ENCODE measurements around the gene BTG1. TPM values are rescaled to one million over a fixed set of nuclear protein-coding genes. Genes with fewer than 3 reads are reported as not detected.

BTG1 gene
- total RNA-seq, 1 experiment from 2014 or later, result 32.7 TPM

GRCh38 chr12:92098594-92099380 lies 46.9 kb downstream of the BTG1 start:
- Mint-ChIP-seq H3K9me3 (peaks cover 0 to 5% of the 10 kb centered on the region in 2 experiments; a peak in 3 of 5 replicates), H3K27ac (no peak overlapping the region)

More at GRCh38 chr12:92098594-92099380, 46.9 kb downstream of the BTG1 start:
- no peak overlapping the region for H3K4me2 ChIP-seq (ENCODE audit: insufficient read depth, insufficient read length, low read length)
- H4K5ac ChIP-seq (ENCODE audit: insufficient read length, low read depth, low read length), result no peak overlapping the region
- H4K20me1 ChIP-seq (ENCODE audit: control insufficient read depth, insufficient read depth, insufficient read length), result no peaks in the 10 kb centered on the region
- no peak overlapping the region for H2AFZ ChIP-seq (ENCODE audit: low read length)
- no peak overlapping the region for H3K9ac ChIP-seq (ENCODE audit: extremely low read depth, insufficient read length, low read length)
- H3K36me3 Mint-ChIP-seq (ENCODE audit: insufficient read depth in 1 of 3, low read depth in 3 of 3), result peaks cover 0 to 4% (median 0%) of the 10 kb centered on the region in 3 experiments; a peak in 2 of 7 replicates
- no peaks in the 10 kb centered on the region for H3K27me3 Mint-ChIP-seq (ENCODE audit: low read depth)
- H3T11ph ChIP-seq (ENCODE audit: low read length), result no peak overlapping the region
- no peaks in the 10 kb centered on the region for H3K9me3 ChIP-seq (ENCODE audit: control insufficient read depth, low read depth, low read length)
- no peak overlapping the region for H4K91ac ChIP-seq (ENCODE audit: insufficient read length, low read depth, low read length)
- no peak overlapping the region for H3K23ac ChIP-seq (ENCODE audit: insufficient read length, low read depth, low read length)
- no peak overlapping the region for H4K8ac ChIP-seq (replicated peaks; ENCODE audit: insufficient read length, low read depth, low read length)
- H3K27me3 ChIP-seq (ENCODE audit: insufficient read depth, low read length), result no peaks in the 10 kb centered on the region
- H3K14ac ChIP-seq (ENCODE audit: insufficient read depth, low read length), result no peak overlapping the region
- H3K79me2 ChIP-seq (ENCODE audit: insufficient read depth, low read length), result no peaks in the 10 kb centered on the region
- no peak overlapping the region for H3K56ac ChIP-seq (ENCODE audit: insufficient read length, low read depth, low read length)
- no peak overlapping the region for H2BK12ac ChIP-seq (ENCODE audit: insufficient read length, low read depth, low read length)
- peaks cover 28 to 31% of the 10 kb centered on the region in 2 experiments for H3K4me1 Mint-ChIP-seq
- H3K4ac ChIP-seq (ENCODE audit: low read depth, low read length), result no peak overlapping the region
- DNase-seq, result no peak
- no peak overlapping the region for H2BK120ac ChIP-seq (ENCODE audit: low read depth, low read length, poor library complexity, severe bottlenecking)
- no peak overlapping the region for H2AK5ac ChIP-seq (ENCODE audit: insufficient read length, low read length)
- no peak overlapping the region for H3K4me3 Mint-ChIP-seq
- H3K18ac ChIP-seq (ENCODE audit: insufficient read length, low read depth, low read length), result no peak overlapping the region
- H3K79me1 ChIP-seq (ENCODE audit: insufficient read depth, low read depth, low read length, poor library complexity, severe bottlenecking), result no peaks in the 10 kb centered on the region
- H3K27ac ChIP-seq (ENCODE audit: insufficient read length, low read depth, low read length), result no peak overlapping the region
- no peak for TF ChIP-seq CTCF (conservative IDR thresholded peaks at IDR 0.05)
- no peak overlapping the region for H2BK15ac ChIP-seq (ENCODE audit: low read depth, low read length)
- H2BK5ac ChIP-seq (ENCODE audit: insufficient read length, low read length), result no peak overlapping the region
- no CpG with 5 or more reads among the region's 1 CpG for WGBS (ENCODE audit: extremely low coverage, insufficient read length, low lambda C conversion rate)
- no peaks in the 10 kb centered on the region for H3K23me2 ChIP-seq (ENCODE audit: insufficient read length, low read depth, low read length, poor library complexity, severe bottlenecking)
- H2BK20ac ChIP-seq (ENCODE audit: low read depth, low read length, poor library complexity, severe bottlenecking), result no peak overlapping the region
- H3K4me1 ChIP-seq (ENCODE audit: insufficient read depth, low read length), result peaks cover 4% of the 10 kb centered on the region
